GM12875 (cell line): Measurements from ENCODE around the gene HIBCH.

Experiments used
- H3K4me3 ChIP-seq: one replicate; pipeline ENCODE4 v1.5.1; 2011; ENCODE audit warnings: low read depth, low read length, control low read depth
- TF ChIP-seq, protein P1 (sequence below): IDR thresholded peaks from 2 replicates; pipeline ENCODE4 v1.5.1; 2011; ENCODE audit warnings: low read depth, mild to moderate bottlenecking, control low read depth, inconsistent platforms, low read length, moderate library complexity, borderline replicate concordance; ENCODE audit not compliant: insufficient read depth

The HIBCH gene

DNA sequence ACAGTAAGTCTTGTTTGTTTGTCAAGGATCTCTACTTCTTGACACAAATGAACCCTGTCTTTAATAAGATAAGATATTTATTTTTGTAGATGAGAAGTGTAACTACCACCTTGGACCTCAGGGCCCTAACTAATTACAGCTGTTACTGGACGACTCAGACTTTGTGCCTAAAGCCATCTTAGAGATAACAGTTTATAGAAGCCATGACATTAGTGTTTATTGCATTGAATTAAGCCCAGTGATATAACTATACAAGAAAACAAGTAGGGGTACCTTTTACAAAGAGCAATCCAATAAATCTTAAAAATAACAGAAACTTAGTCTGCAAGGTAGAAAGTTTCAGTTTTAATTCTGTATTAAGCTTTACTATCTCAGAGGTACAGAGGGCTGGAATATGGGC lies 119.0 kb downstream of the HIBCH start:
- no peak overlapping the region for H3K4me3 ChIP-seq
- TF ChIP-seq, protein P1, sequence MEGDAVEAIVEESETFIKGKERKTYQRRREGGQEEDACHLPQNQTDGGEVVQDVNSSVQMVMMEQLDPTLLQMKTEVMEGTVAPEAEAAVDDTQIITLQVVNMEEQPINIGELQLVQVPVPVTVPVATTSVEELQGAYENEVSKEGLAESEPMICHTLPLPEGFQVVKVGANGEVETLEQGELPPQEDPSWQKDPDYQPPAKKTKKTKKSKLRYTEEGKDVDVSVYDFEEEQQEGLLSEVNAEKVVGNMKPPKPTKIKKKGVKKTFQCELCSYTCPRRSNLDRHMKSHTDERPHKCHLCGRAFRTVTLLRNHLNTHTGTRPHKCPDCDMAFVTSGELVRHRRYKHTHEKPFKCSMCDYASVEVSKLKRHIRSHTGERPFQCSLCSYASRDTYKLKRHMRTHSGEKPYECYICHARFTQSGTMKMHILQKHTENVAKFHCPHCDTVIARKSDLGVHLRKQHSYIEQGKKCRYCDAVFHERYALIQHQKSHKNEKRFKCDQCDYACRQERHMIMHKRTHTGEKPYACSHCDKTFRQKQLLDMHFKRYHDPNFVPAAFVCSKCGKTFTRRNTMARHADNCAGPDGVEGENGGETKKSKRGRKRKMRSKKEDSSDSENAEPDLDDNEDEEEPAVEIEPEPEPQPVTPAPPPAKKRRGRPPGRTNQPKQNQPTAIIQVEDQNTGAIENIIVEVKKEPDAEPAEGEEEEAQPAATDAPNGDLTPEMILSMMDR, result no peak

DNA sequence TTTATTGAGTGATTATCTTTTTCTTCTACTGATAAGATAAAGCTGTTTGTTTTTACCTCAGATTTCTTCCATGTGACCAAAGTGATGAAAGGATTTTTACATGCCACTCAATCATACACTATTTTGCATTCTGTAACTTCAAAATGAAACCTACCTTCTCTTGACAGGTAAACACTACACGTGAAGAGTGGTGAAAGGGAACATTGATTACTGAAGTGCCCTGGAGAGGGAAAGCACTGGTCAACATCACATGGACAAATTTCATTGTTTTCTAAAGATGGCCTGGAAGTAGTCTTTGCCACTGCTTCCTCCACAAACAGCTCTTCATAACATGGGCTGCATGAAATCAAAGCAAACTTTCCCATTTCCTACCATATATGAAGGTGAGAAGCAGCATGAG lies 120.1 kb downstream of the HIBCH start:
- TF ChIP-seq, protein P1, result no peak
- no peak overlapping the region for H3K4me3 ChIP-seq

DNA sequence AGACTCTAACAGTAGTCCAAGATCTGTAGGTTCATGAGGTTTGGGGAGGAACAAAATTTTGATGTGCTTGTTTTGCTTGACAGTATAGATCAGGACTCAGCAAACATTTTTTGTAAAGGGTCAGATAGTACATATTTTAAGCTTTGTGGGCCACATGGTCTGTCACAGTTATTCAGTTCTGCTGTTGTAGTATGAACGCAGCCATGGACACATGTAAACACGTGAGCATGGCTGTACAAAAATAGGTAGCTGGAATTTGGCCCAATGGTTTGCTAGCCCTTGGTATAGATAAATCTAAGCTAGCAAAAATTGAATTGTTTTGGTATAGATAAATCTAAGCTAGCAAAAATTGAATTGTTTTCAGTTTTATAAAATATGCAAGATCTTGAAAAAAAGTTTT lies 120.5 kb downstream of the HIBCH start:
- H3K4me3 ChIP-seq, result no peak overlapping the region
- TF ChIP-seq, protein P1, result no peak

DNA sequence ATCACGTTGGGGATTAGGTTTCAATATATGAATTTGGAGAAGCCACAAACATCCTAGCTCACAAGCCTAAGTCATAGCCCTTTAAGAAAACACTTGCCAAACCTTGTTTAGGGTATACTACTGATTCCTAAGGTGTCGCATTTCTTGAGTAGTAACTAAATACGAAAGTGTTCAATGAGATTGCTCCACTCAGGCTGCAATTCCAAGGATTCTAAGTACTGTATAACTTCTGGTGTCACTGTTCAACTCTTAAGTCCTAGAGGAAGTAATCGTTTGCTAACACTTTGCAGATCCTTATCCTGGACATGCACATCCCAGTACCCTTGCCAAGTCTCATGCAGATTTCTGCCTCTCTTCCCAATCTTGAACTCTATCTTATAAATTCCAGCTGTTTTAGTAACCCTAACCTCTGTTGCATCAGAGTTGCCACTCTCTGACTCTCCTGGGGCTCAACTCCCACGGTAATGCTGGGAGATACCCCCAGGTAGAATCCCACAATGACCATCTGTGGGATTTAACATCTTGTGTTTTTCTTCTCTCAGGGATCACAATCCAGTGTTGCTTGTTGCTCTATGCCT lies 122.4 kb downstream of the HIBCH start:
- H3K4me3 ChIP-seq, result no peak overlapping the region
- TF ChIP-seq, protein P1, result no peak

DNA sequence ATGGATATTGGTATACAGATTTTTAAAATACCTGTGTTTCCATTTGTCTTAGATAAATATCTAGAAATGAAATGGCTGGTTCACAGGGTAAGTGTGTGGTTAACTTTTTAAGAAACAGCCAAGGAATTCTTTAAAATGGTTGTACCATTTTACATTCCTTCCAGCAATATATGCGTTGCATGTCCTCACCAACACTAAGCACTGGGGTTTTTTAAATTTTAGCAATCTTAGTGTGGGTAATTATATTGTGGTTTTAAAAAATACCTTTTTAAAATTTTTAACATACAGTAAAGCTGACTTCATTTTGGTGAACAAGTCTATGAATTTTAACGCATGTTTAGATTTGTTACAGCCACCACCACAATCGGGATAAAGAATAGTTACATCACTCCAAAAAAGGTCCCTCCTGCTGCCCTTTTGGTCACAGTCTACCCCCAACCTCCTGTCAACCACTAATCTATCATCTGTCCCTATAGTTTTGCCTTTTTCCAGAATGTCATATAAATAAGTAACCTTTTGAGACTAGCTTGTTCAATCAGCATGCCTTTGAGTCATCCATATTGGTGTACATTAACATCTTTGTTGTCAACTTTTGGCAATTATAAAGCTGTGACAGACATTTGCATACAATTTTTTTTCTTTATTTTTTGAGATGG lies 129.0 kb downstream of the HIBCH start:
- TF ChIP-seq, protein P1, result no peak
- no peak overlapping the region for H3K4me3 ChIP-seq

DNA sequence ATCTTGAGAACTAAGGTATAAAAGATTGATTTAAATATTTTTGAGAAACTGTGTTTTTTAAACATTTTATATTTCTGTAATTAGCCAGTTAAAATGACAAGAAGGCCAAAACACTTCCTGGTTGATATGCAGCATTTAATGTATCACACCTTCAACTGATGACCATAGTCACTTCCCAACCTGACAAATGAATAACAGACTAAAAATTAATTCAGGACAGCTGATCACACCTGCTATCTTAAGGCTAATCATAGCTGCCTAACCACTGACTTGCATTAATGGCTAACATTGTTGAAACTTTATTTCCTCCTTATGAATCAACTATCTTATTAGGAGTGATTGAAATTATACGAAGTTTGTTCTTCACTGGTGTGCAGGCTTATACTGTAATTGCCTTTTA lies 131.3 kb downstream of the HIBCH start:
- H3K4me3 ChIP-seq, result no peak overlapping the region
- TF ChIP-seq, protein P1, result no peak

DNA sequence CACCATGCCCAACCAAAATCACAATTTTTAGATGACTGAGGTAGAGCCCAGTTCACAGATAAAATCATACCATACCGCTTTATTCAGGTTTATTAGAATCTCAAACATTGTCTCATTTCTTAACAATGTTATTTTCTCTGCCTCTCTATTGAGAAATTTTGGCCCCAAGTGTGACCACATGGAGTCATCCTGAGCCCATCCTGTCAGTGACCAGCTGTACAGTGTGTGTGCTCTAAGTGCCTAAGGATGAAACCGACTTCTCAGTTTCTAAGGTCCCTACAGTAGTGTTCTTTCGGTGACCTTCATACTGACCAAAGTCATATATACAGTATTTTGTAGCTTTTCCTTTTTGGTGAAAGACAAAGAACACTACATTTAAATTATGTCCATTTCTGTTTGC lies 133.4 kb downstream of the HIBCH start:
- H3K4me3 ChIP-seq, result no peak overlapping the region
- TF ChIP-seq, protein P1, result no peak
